Measurements from ENCODE around the gene KCNQ5. TPM values are rescaled to one million over a fixed set of nuclear protein-coding genes. Genes with fewer than 3 reads are reported as not detected.

The KCNQ5 gene
- total and polyA plus RNA-seq, 10 of the 15 experiments (the other 5 are each of a cell fraction or from before 2014, with no cell fraction given): 0.60 to 16.2 (median 3.2) TPM

DNA sequence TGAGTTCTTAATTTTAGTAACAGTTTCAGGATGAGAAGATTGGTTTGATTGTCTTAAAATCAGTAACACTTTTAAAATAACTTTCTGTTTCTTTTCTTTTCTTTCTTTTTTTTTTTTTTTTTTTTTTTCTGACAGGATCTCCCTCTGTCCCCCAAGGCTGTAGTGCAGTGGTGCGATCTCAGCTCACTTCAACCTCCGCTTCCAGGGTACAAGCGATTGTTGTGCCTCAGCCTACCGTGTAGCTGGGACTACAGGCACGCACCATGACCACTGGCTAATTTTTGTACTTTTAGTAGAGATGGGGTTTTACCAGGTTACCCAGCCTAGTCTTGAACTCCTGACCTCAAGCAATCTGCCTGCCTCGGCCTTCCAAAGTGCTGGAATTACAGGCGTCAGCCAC, 33.7 kb upstream of the KCNQ5 start:
- POLR2A ChIA-PET: interaction anchor here (0.7 kb wide), 1 partner anchor 331 kb away, joined by 3 read pairs; no protein-coding TSS in a partner anchor
- RAD21 ChIA-PET (ENCODE audit: unreplicated experiment): interaction anchor here (0.7 kb wide), 1 partner anchor 579 kb away, joined by 5 read pairs; no protein-coding TSS in a partner anchor

DNA sequence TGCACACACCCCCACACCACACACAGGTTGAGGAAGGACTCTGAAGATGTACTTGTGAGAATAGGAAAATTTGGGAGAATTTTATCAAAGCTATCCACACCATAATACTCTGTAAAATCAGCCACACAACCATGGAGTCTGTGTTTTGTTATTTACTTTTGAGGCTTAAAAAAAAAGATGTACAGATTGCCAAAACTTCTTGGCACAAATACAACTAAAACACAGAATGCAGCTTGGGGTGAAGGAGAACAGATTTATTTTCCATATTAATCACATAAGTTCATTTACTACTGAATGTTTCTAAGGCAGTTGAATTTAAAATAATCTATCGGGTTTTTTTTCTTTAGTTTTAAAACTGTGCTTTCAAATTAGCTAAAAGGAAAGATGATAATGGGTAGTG, 32.8 kb upstream of the KCNQ5 start:
- ChIA-PET RAD21 (ENCODE audit: unreplicated experiment) (interaction anchor here (1.3 kb wide), 1 partner anchor 28 kb away, joined by 5 read pairs; no protein-coding TSS in a partner anchor), CTCF (interaction anchor here (0.6 to 2.5 kb wide), 11 partner anchors 9 to 738 kb away, joined by 3 to 14 read pairs (median 3); no protein-coding TSS in a partner anchor), POLR2A (interaction anchor here (0.6 kb wide), 1 partner anchor 207 kb away, joined by 3 read pairs; no protein-coding TSS in a partner anchor), SMC1A (ENCODE audit: uncharacterized antibody, unreplicated experiment) (interaction anchor here (0.5 to 2.1 kb wide), 5 partner anchors 9 to 783 kb away, joined by 3 to 7 read pairs (median 3); no protein-coding TSS in a partner anchor)
- Histone ChIP-seq H3K36me3 (ENCODE audit: control insufficient read depth in 2 of 2, insufficient read depth in 2 of 2, low read length in 1 of 2) (no peaks in the 10 kb centered on the region), H3K79me2 (ENCODE audit: control insufficient read depth, insufficient read depth, low read length) (no peaks in the 10 kb centered on the region), H2AFZ (ENCODE audit: control insufficient read depth, low read depth, low read length) (no peak overlapping the region), H3K4me2 (ENCODE audit: control insufficient read depth, insufficient read depth) (no peak overlapping the region), H4K20me1 (ENCODE audit: control insufficient read depth, insufficient read depth) (no peaks in the 10 kb centered on the region), H3K9me3 (replicated peaks; ENCODE audit: control insufficient read depth, insufficient read depth, low read length) (no peaks in the 10 kb centered on the region), H3K27ac (ENCODE audit: control insufficient read depth, insufficient read depth) (no peak overlapping the region), H3K4me3 (no peak overlapping the region), H3K4me1 (ENCODE audit: control insufficient read depth, insufficient read depth, low read length) (no peaks in the 10 kb centered on the region), H3K9ac (ENCODE audit: control insufficient read depth, insufficient read depth, low read length) (no peak overlapping the region), H3K27me3 (replicated peaks in 1 of 2; ENCODE audit: control insufficient read depth in 2 of 2, insufficient read depth in 2 of 2, low read length in 1 of 2) (no peaks in the 10 kb centered on the region)
- BruUV-seq (replicated peaks): no TSS peak
- TF ChIP-seq WRNIP1 (IDR thresholded peaks at IDR 0.05; ENCODE audit: borderline replicate concordance, low read depth, low read length) (no peak), HDGF (IDR thresholded peaks at IDR 0.05) (no peak), BCL11A (IDR thresholded peaks at IDR 0.05; ENCODE audit: low read depth, low read length) (no peak), TCF12 (IDR thresholded peaks at IDR 0.05; ENCODE audit: low read depth, low read length) (no peak), KLF5 (IDR thresholded peaks at IDR 0.05; ENCODE audit: partially characterized antibody) (no peak), TAF1 (IDR thresholded peaks at IDR 0.05; ENCODE audit: borderline replicate concordance, low read depth, low read length) (no peak), HCFC1 (IDR thresholded peaks at IDR 0.05; ENCODE audit: low read length) (no peak)
- TF ChIP-seq, protein P1, sequence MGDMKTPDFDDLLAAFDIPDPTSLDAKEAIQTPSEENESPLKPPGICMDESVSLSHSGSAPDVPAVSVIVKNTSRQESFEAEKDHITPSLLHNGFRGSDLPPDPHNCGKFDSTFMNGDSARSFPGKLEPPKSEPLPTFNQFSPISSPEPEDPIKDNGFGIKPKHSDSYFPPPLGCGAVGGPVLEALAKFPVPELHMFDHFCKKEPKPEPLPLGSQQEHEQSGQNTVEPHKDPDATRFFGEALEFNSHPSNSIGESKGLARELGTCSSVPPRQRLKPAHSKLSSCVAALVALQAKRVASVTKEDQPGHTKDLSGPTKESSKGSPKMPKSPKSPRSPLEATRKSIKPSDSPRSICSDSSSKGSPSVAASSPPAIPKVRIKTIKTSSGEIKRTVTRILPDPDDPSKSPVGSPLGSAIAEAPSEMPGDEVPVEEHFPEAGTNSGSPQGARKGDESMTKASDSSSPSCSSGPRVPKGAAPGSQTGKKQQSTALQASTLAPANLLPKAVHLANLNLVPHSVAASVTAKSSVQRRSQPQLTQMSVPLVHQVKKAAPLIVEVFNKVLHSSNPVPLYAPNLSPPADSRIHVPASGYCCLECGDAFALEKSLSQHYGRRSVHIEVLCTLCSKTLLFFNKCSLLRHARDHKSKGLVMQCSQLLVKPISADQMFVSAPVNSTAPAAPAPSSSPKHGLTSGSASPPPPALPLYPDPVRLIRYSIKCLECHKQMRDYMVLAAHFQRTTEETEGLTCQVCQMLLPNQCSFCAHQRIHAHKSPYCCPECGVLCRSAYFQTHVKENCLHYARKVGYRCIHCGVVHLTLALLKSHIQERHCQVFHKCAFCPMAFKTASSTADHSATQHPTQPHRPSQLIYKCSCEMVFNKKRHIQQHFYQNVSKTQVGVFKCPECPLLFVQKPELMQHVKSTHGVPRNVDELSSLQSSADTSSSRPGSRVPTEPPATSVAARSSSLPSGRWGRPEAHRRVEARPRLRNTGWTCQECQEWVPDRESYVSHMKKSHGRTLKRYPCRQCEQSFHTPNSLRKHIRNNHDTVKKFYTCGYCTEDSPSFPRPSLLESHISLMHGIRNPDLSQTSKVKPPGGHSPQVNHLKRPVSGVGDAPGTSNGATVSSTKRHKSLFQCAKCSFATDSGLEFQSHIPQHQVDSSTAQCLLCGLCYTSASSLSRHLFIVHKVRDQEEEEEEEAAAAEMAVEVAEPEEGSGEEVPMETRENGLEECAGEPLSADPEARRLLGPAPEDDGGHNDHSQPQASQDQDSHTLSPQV (IDR thresholded peaks at IDR 0.05): no peak
- intact Hi-C loops (cut with micrococcal nuclease; ENCODE audit: unreplicated experiment): no loop called here
- no peak for DNase-seq (ENCODE audit: low read depth, low spot score)
- in situ Hi-C loops (cut with MboI): no loop called here
- WGBS (ENCODE audit: insufficient coverage, insufficient replicate concordance, low lambda C conversion rate, missing lambda C conversion rate): 0% methylated on average over 1 of the region's 1 CpG
- no peak for FAIRE-seq
- no peak for ATAC-seq

More for the DNA sequence above, 33.7 kb upstream of the KCNQ5 start:
- in situ Hi-C loops (cut with MboI) (no loop called here), intact Hi-C loops (cut with micrococcal nuclease; ENCODE audit: unreplicated experiment) (no loop called here)
- no peaks in the 10 kb centered on the region for H4K20me1 ChIP-seq (ENCODE audit: control insufficient read depth, insufficient read depth)
- no TSS peak for BruUV-seq (replicated peaks)
- no peak overlapping the region for H3K4me2 ChIP-seq (ENCODE audit: control insufficient read depth, insufficient read depth)
- H3K27me3 ChIP-seq (replicated peaks in 1 of 2; ENCODE audit: control insufficient read depth in 2 of 2, insufficient read depth in 2 of 2, low read length in 1 of 2): no peaks in the 10 kb centered on the region
- H3K27ac ChIP-seq (ENCODE audit: control insufficient read depth, insufficient read depth): no peak overlapping the region
- H3K9ac ChIP-seq (ENCODE audit: control insufficient read depth, insufficient read depth, low read length): no peak overlapping the region
- H3K4me3 ChIP-seq: no peak overlapping the region
- DNase-seq (ENCODE audit: low read depth, low spot score): no peak
- ATAC-seq: no peak
- SMC1A ChIA-PET (ENCODE audit: uncharacterized antibody, unreplicated experiment): interaction anchor here (0.7 to 2.1 kb wide), 6 partner anchors 8 to 541 kb away, joined by 3 to 7 read pairs (median 4); no protein-coding TSS in a partner anchor
- H3K4me1 ChIP-seq (ENCODE audit: control insufficient read depth, insufficient read depth, low read length): no peaks in the 10 kb centered on the region
- CTCF ChIA-PET: interaction anchor here (0.9 to 2.5 kb wide), 6 partner anchors 8 to 541 kb away, joined by 3 to 14 read pairs (median 4); no protein-coding TSS in a partner anchor
- FAIRE-seq: no peak
- no peaks in the 10 kb centered on the region for H3K79me2 ChIP-seq (ENCODE audit: control insufficient read depth, insufficient read depth, low read length)
- no peaks in the 10 kb centered on the region for H3K36me3 ChIP-seq (ENCODE audit: control insufficient read depth in 2 of 2, insufficient read depth in 2 of 2, low read length in 1 of 2)
- H3K9me3 ChIP-seq (replicated peaks; ENCODE audit: control insufficient read depth, insufficient read depth, low read length): no peaks in the 10 kb centered on the region
- H2AFZ ChIP-seq (ENCODE audit: control insufficient read depth, low read depth, low read length): no peak overlapping the region
- TF ChIP-seq ZNF622 (IDR thresholded peaks at IDR 0.05): no peak
- 32% methylated on average over 7 of the region's 7 CpGs for WGBS (ENCODE audit: insufficient coverage, insufficient replicate concordance, low lambda C conversion rate, missing lambda C conversion rate)

Measured in GM12878 (cell line).